A549 (cell line): ENCODE data around the gene FUT7. TPM values are rescaled to one million over a fixed set of nuclear protein-coding genes. Genes with fewer than 3 reads are reported as not detected.

Experiments used
- ATAC-seq, 2 experiments: fragments of 200-7000 bp in 1 of 2; fragments of >200 bp in 1 of 2; cut with Nextera tagmentation in 1 of 2; cut with Tn5 transposase in 1 of 2; 3 replicates each; pipeline versions ENCODE4 v1.8.0 to v1.9.1; 2018 to 2020; ENCODE audit warnings: mild to moderate bottlenecking in 1 of 2, moderate library complexity in 1 of 2
- CTCF ChIA-PET: fragments of 300-600 bp; sonication (Branson Sonifier 250); formaldehyde crosslinking; extraction: SDS; loops from one replicate; lab custom pipeline; 2021; ENCODE audit warnings: antibody characterized with exemption, inconsistent platforms; lab: Yijun Ruan, JAX
- POLR2A ChIA-PET: fragments of 350-600 bp; formaldehyde crosslinking; extraction: SDS; loops from one replicate; lab custom pipeline; 2021; ENCODE audit warnings: antibody characterized with exemption, inconsistent platforms; lab: Yijun Ruan, JAX
- DNase-seq, 2 experiments: peaks; one replicate each; pipeline versions ENCODE4 v3.0.0 to v3.0.0-alpha.2; 2011 to 2016; ENCODE audit warnings: low read depth in 1 of 2, low spot score in 1 of 2
- FAIRE-seq: peaks from 2 replicates; lab custom pipeline; 2011; peaks lifted over from hg19 to GRCh38; lab: Jason Lieb, UNC
- H3K27ac ChIP-seq, 2 experiments: fragments of >200 bp; sonication (Bioruptor Twin); formaldehyde crosslinking; 3 replicates each; pipeline ENCODE4 v1.5.1; 2016 to 2017
- H3K4me1 ChIP-seq: fragments of >200 bp; sonication (Bioruptor Twin); formaldehyde crosslinking; 3 replicates; pipeline ENCODE4 v1.6.1; 2016
- H3K4me2 ChIP-seq: fragments of >200 bp; sonication (Bioruptor Twin); formaldehyde crosslinking; 3 replicates; pipeline ENCODE4 v1.6.1; 2016
- H3K4me3 ChIP-seq: fragments of >200 bp; sonication (Bioruptor Twin); formaldehyde crosslinking; 3 replicates; pipeline ENCODE4 v1.5.1; 2016
- H3K9me3 ChIP-seq: fragments of >200 bp; sonication (Bioruptor Twin); formaldehyde crosslinking; 3 replicates; pipeline ENCODE4 v1.6.1; 2016
- BCL3 ChIP-seq: fragments of >200 bp; sonication (Bioruptor Twin); formaldehyde crosslinking; IDR thresholded peaks from 3 replicates; pipeline ENCODE4 v1.6.1; 2016
- CEBPB ChIP-seq, 2 experiments: fragments of >200 bp in 1 of 2; sonication (Bioruptor Twin) in 1 of 2; formaldehyde crosslinking in 1 of 2; IDR thresholded peaks; 2 replicates each; pipeline ENCODE4 v1.6.1; 2012 to 2016
- CHD4 ChIP-seq: fragments of 200-600 bp; sonication (generic); IDR thresholded peaks from 2 replicates; pipeline ENCODE4 v1.6.1; 2016; ENCODE audit warnings: antibody characterized with exemption, mild to moderate bottlenecking, borderline replicate concordance
- EHMT2 ChIP-seq: fragments of 200-600 bp; sonication (generic); IDR thresholded peaks from 2 replicates; pipeline ENCODE4 v1.6.1; 2016; ENCODE audit warnings: antibody characterized with exemption, low read depth, mild to moderate bottlenecking, moderate library complexity
- FOXS1 ChIP-seq: fragments of 250-450 bp; sonication (Bioruptor Pico); IDR thresholded peaks from 2 replicates; pipeline ENCODE4 v1.5.0; 2020; ENCODE audit warnings: mild to moderate bottlenecking, moderate library complexity
- HDAC2 ChIP-seq: fragments of 200-600 bp; sonication (generic); IDR thresholded peaks from 2 replicates; pipeline ENCODE4 v1.6.1; 2016
- HES2 ChIP-seq: fragments of >200 bp; sonication (Bioruptor Twin); formaldehyde crosslinking; IDR thresholded peaks from 2 replicates; pipeline ENCODE4 v1.6.1; 2016
- HOXA7 ChIP-seq: fragments of 250-450 bp; sonication (Bioruptor Pico); IDR thresholded peaks from 2 replicates; pipeline ENCODE4 v1.5.0; 2020; ENCODE audit warnings: mild to moderate bottlenecking, moderate library complexity
- HOXB13 ChIP-seq: fragments of 250-450 bp; sonication (Bioruptor Pico); IDR thresholded peaks from 2 replicates; pipeline ENCODE4 v1.5.0; 2020; ENCODE audit warnings: low read depth, mild to moderate bottlenecking, moderate library complexity
- HOXB5 ChIP-seq: fragments of 250-450 bp; sonication (Bioruptor Pico); IDR thresholded peaks from 2 replicates; pipeline ENCODE4 v1.5.0; 2020; ENCODE audit warnings: mild to moderate bottlenecking, moderate library complexity
- JUN ChIP-seq, 2 experiments: fragments of >200 bp; sonication (Bioruptor Twin); formaldehyde crosslinking; IDR thresholded peaks; 2 replicates in 1 of 2; 3 replicates in 1 of 2; pipeline ENCODE4 v1.6.1; 2016 to 2017
- KDM5A ChIP-seq: fragments of 200-600 bp; sonication (generic); IDR thresholded peaks from 2 replicates; pipeline ENCODE4 v1.6.1; 2016; ENCODE audit warnings: antibody characterized with exemption, mild to moderate bottlenecking
- MAX ChIP-seq: IDR thresholded peaks from 2 replicates; pipeline ENCODE4 v1.6.1; 2012
- MAZ ChIP-seq: fragments of 150-350 bp; IDR thresholded peaks from 2 replicates; pipeline ENCODE4 v1.6.1; 2014; ENCODE audit warnings: antibody characterized with exemption, low read depth, low read length, borderline replicate concordance
- MYC ChIP-seq: IDR thresholded peaks from 2 replicates; pipeline ENCODE4 v1.6.1; 2012; ENCODE audit warnings: mild to moderate bottlenecking, inconsistent platforms, low read length, improper control_type of control experiment, borderline replicate concordance
- NFE2L2 ChIP-seq: fragments of 150-350 bp; conservative IDR thresholded peaks from 2 replicates; pipeline ENCODE4 v1.6.1; 2014; ENCODE audit warnings: low read length
- PBX3 ChIP-seq: IDR thresholded peaks from 2 replicates; pipeline ENCODE4 v1.6.1; 2012
- PHF8 ChIP-seq: fragments of 200-600 bp; sonication (generic); IDR thresholded peaks from 2 replicates; pipeline ENCODE4 v1.6.1; 2016; ENCODE audit warnings: low read depth, mild to moderate bottlenecking, antibody characterized with exemption, moderate library complexity, borderline replicate concordance
- POLR2A ChIP-seq: IDR thresholded peaks from 2 replicates; pipeline ENCODE4 v1.6.1; 2012; ENCODE audit warnings: mild to moderate bottlenecking, low read length
- RCOR1 ChIP-seq: fragments of 150-350 bp; IDR thresholded peaks from 2 replicates; pipeline ENCODE4 v1.6.1; 2014; ENCODE audit warnings: antibody characterized with exemption, low read length, low read depth
- REST ChIP-seq: fragments of 200-600 bp; sonication (generic); IDR thresholded peaks from 2 replicates; pipeline ENCODE4 v1.6.1; 2016; ENCODE audit warnings: antibody characterized with exemption, mild to moderate bottlenecking, moderate library complexity
- RFX5 ChIP-seq: fragments of 450-650 bp; IDR thresholded peaks from 2 replicates; pipeline ENCODE4 v1.7.1; 2014; ENCODE audit warnings: antibody characterized with exemption, mild to moderate bottlenecking, moderate library complexity
- RNF2 ChIP-seq: fragments of 200-600 bp; sonication (generic); IDR thresholded peaks from 2 replicates; pipeline ENCODE4 v1.6.1; 2016; ENCODE audit warnings: low read depth, mild to moderate bottlenecking, antibody characterized with exemption, moderate library complexity, borderline replicate concordance
- ZC3H11A ChIP-seq: fragments of 450-650 bp; IDR thresholded peaks from 2 replicates; pipeline ENCODE4 v1.6.1; 2014; ENCODE audit warnings: antibody characterized with exemption, mild to moderate bottlenecking
- WGBS: methylation state at CpG from one replicate; pipeline ENCODE4 v1.1.6; 2017; ENCODE audit errors: missing lambda C conversion rate; 5-methylcytosine and 5-hydroxymethylcytosine counted together
- polyA plus RNA-seq, 4 experiments: library from polyadenylated mRNA; depleted of rRNA in 3 of 4; stranded (reverse); fragments of >200 nt; fragmentation: RNase III in 1 of 4; extraction: RNeasy Plus Mini Kit Qiagen cat#74134 plus additional on column Dnase treatment in 1 of 4; gene quantifications; 2 replicates in 3 of 4; 3 replicates in 1 of 4; pipeline ENCODE4 v1.2.3, GENCODE V29; 2011 to 2017
- TF ChIP-seq, protein P1 (sequence below): fragments of 250-450 bp; sonication (Bioruptor Pico); IDR thresholded peaks from 2 replicates; pipeline ENCODE4 v1.5.0; 2020; ENCODE audit warnings: low read depth, mild to moderate bottlenecking, moderate library complexity
- TF ChIP-seq, protein P2 (sequence below): IDR thresholded peaks from 2 replicates; pipeline ENCODE4 v1.6.1; 2012; ENCODE audit warnings: low read depth, borderline replicate concordance

Gene FUT7
- polyA plus RNA-seq, 2 of the 4 experiments (the other 2 are of a cell fraction) = not detected

- DNase-seq (no peak), FAIRE-seq (no peak), ATAC-seq (no peak)
- WGBS = 25% methylated on average over 12 of the region's 18 CpGs
- CTCF ChIA-PET = interaction anchor here (0.7 to 6.6 kb wide), 15 partner anchors 10 to 244 kb away, joined by 3 to 34 read pairs (median 4); partner anchors contain the start of genes ABCA2 and NPDC1
- H3K4me1 ChIP-seq = peaks cover 49% of the 10 kb centered on the region
- TF ChIP-seq HES2 (no peak), CEBPB (IDR thresholded peaks at IDR 0.05) (no peak), HOXA7 (CRISPR knock-in tag) (no peak), NFE2L2 (no peak), PBX3 (no peak), FOXS1 (CRISPR knock-in tag) (no peak), MAZ (no peak), ZC3H11A (no peak), HOXB13 (CRISPR knock-in tag) (no peak), EHMT2 (no peak), RNF2 (no peak)
- H3K9me3 ChIP-seq = peaks cover 3% of the 10 kb centered on the region; the same call in 1 of the 3 replicates
- H3K4me3 ChIP-seq = peak overlapping the region; percentile 89
- H3K4me2 ChIP-seq = peak overlapping the region; percentile 95
- peak overlapping the region; percentile 91 to 97 for H3K27ac ChIP-seq
- POLR2A ChIA-PET = interaction anchor here (1.4 to 1.9 kb wide), 4 partner anchors 14 to 90 kb away, joined by 3 to 20 read pairs (median 12); no protein-coding TSS in a partner anchor
Observed at GRCh38 chr9:136992819-136993369, 39.0 kb downstream of the FUT7 start.

DNA sequence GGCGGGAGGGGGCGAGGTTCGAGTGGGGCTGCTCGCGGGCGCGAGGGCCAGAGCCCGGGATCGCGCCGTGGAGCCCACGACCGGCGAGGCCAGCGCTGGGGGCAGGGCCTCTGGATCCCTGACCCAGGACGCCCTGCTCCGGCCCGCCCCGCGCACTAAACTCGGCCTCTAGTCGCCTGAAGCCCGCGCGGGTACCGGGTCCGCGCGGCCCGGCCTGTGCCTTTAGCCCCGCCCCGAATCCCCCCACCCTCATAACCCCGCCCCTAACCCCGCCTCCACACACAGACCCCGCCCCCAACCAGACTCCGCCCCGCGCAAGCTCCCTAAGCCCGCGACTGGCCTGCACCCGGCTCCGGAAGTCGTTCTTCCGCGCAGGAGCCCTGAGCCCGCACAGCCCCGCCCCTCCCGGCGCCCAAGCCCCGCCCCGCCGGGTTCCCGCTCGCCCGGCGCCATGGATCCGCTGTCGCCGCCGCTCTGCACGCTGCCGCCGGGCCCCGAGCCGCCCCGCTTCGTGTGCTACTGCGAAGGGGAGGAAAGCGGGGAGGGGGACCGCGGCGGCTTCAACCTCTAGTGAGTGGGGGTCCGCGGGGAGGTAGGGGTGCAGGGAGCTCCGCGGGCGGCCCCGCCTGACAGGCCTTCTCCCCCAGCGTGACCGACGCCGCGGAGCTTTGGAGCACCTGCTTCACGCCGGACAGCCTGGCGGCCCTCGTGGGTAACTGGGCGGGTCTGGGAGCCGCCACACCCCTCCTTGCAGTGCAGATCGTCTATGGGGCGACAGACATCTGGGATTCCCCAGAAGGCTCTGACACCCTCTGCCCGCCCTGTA, 39.7 kb downstream of the FUT7 start, which contains the start of gene PAXX:
PAXX (plus strand) TSS at position 430 of the 826 bp plus-strand sequence; CDS start at position 452, 22 bp downstream.
- no peak for FAIRE-seq
- Histone ChIP-seq H3K27ac (peak within 1 kb of the TSS; percentile 91 to 97), H3K4me3 (peak within 1 kb of the TSS; percentile 89), H3K4me2 (peak within 1 kb of the TSS; percentile 95), H3K9me3 (peaks cover 3% of the 10 kb centered on the region; the same call in 1 of the 3 replicates), H3K4me1 (peaks cover 45% of the 10 kb centered on the region)
- peak; percentile 88 to 94 for DNase-seq
- POLR2A ChIA-PET = interaction anchor here (0.6 to 1.9 kb wide), 22 partner anchors 8 to 407 kb away, joined by 3 to 20 read pairs (median 5); partner anchors contain the start of gene MAN1B1
- CTCF ChIA-PET = interaction anchor here (0.6 to 6.6 kb wide), 14 partner anchors 13 to 149 kb away, joined by 3 to 34 read pairs (median 4); partner anchors contain the start of genes ABCA2 and NPDC1
- 0% methylated on average over 19 of the region's 92 CpGs for WGBS
- TF ChIP-seq, protein P1, sequence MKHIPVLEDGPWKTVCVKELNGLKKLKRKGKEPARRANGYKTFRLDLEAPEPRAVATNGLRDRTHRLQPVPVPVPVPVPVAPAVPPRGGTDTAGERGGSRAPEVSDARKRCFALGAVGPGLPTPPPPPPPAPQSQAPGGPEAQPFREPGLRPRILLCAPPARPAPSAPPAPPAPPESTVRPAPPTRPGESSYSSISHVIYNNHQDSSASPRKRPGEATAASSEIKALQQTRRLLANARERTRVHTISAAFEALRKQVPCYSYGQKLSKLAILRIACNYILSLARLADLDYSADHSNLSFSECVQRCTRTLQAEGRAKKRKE (CRISPR knock-in tag) = no peak
- TF ChIP-seq, protein P2, sequence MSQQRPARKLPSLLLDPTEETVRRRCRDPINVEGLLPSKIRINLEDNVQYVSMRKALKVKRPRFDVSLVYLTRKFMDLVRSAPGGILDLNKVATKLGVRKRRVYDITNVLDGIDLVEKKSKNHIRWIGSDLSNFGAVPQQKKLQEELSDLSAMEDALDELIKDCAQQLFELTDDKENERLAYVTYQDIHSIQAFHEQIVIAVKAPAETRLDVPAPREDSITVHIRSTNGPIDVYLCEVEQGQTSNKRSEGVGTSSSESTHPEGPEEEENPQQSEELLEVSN = peak; percentile 89
- TF ChIP-seq RCOR1 (no peak), CHD4 (no peak), REST (no peak), PHF8 (peak; percentile 23; the same call in 1 of the 2 replicates), BCL3 (0 out of 3 replicates have a peak, but pooled peaks have one; percentile 71), KDM5A (no peak), MAX (peak; percentile 89), HOXB5 (CRISPR knock-in tag) (peak; percentile 60; the same call in 1 of the 2 replicates), MYC (peak; percentile 49; the same call in 1 of the 2 replicates), RFX5 (no peak), HDAC2 (no peak), JUN (IDR thresholded peaks at IDR 0.05) (peak in 1 of 2 experiments; percentile 83; a peak in 2 of 5 replicates), POLR2A (peak; percentile 65)
- TF ChIP-seq, all 56 proteins: peak for 8
- peak; percentile 74 to 82 for ATAC-seq
